Measurements from ENCODE around the gene ZIC4.

DNA sequence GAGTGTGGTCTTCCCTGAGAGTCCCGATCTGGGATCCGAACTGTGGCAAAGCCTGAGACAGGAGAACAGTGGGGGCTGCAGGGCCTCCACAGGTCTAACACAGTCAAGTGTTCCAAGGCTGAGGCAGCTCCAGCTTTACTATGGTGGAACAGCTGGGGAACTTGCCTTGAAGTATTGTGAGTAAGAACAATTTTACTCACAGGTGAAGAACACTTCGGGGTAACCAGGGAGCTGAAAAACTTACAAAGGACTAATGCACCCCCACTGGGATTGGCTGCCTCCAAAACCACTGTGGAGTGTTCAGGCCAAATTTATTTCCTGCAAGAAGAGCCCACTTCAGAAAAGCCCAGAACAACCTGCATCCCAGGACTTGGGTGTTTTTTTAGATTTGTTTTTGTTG is 25.4 kb downstream of the ZIC4 start:
- TF ChIP-seq CTCF (conservative IDR thresholded peaks at IDR 0.05) (no peak), ZFX (IDR thresholded peaks at IDR 0.05) (no peak)
